GM12878 (cell line): ENCODE results near the gene TBL1XR1. TPM values are rescaled to one million over a fixed set of nuclear protein-coding genes. Genes with fewer than 3 reads are reported as not detected.

ENCODE experiments used
- polyA plus RNA-seq, 11 experiments: library from polyadenylated mRNA; depleted of rRNA in 4 of 11; unstranded in 6 of 11; stranded (reverse) in 5 of 11; fragments of >200 nt; fragmentation: Nextera tagmentation in 4 of 11; fragmentation: Illumina TruSeq in 1 of 11; extraction: Ambion mirVana in 4 of 11; extraction: Trizol in 1 of 11; gene quantifications; 1 replicate in 1 of 11; 2 replicates in 10 of 11; pipeline versions ENCODE4 v1.2.1 to v1.2.3, GENCODE V29; 2011 to 2016; ENCODE audit warnings: inconsistent platforms in 2 of 11, missing spikeins in 2 of 11, low read depth in 1 of 11
- small RNA-seq: library from RNA; depleted of rRNA; stranded (forward); fragments of <200 nt; gene quantifications from one replicate; pipeline ENCODE3, GENCODE V24; 2014
- total RNA-seq, 4 experiments: library from RNA; depleted of rRNA in 3 of 4; stranded (reverse); fragments of >200 nt in 3 of 4; fragmentation: Illumina TruSeq in 1 of 4; extraction: Trizol in 1 of 4; gene quantifications; 2 replicates each; pipeline versions ENCODE4 v1.2.1 to v1.2.3, GENCODE V29; 2013 to 2021

TBL1XR1 gene
- total and polyA plus RNA-seq, 10 of the 15 experiments (the other 5 are each of a cell fraction or from before 2014, with no cell fraction given), result 13.0 to 115 (median 60.4) TPM

Small RNA genes lying within 50 kb of the gene (small RNA-seq; reads per million reads assigned to genes)
- gene RF00019 (not detected), gene RNU6-681P (not detected)
